Measurements from ENCODE around the gene IL17REL.

Gene IL17REL

GRCh38 chr22:50012211-50013181 lies at the start of gene IL17REL:
Gene IL17REL, minus strand, starts transcription at chr22:50012765. Its CDS starts 119 bp downstream, at chr22:50012646.
- DNase-seq (ENCODE audit: low read depth in 1 of 2, low spot score in 1 of 2): no peak

- DNase-seq (ENCODE audit: low read depth in 1 of 2, low spot score in 1 of 2): no peak
Measured at GRCh38 chr22:50061824-50062355, 49.3 kb upstream of the IL17REL start.

GRCh38 chr22:50061141-50061823 lies 48.7 kb upstream of the IL17REL start:
- DNase-seq (ENCODE audit: low read depth in 1 of 2, low spot score in 1 of 2): no peak

GRCh38 chr22:50060441-50061140 lies 48.0 kb upstream of the IL17REL start:
- no peak for DNase-seq (ENCODE audit: low read depth in 1 of 2, low spot score in 1 of 2)

- no peak for DNase-seq (ENCODE audit: low read depth in 1 of 2, low spot score in 1 of 2)
Measured at GRCh38 chr22:50059881-50060262, 47.3 kb upstream of the IL17REL start.

- no peak for DNase-seq (ENCODE audit: low read depth in 1 of 2, low spot score in 1 of 2)
Measured at GRCh38 chr22:50058906-50059880, 46.6 kb upstream of the IL17REL start.

GRCh38 chr22:50058061-50058905 lies 45.7 kb upstream of the IL17REL start, which contains the start of gene TTLL8:
Gene TTLL8, minus strand, starts transcription at chr22:50058298.
- DNase-seq (ENCODE audit: low read depth in 1 of 2, low spot score in 1 of 2): no peak

- DNase-seq (ENCODE audit: low read depth in 1 of 2, low spot score in 1 of 2): no peak
Measured at GRCh38 chr22:50057278-50058060, 44.9 kb upstream of the IL17REL start.

GRCh38 chr22:50056214-50056972 lies 43.8 kb upstream of the IL17REL start:
- DNase-seq (ENCODE audit: low read depth in 1 of 2, low spot score in 1 of 2): no peak

GRCh38 chr22:50053861-50054260 lies 41.3 kb upstream of the IL17REL start:
- DNase-seq (ENCODE audit: low read depth in 1 of 2, low spot score in 1 of 2): no peak

GRCh38 chr22:50051930-50052329 lies 39.4 kb upstream of the IL17REL start:
- DNase-seq (ENCODE audit: low read depth in 1 of 2, low spot score in 1 of 2): no peak

- no peak for DNase-seq (ENCODE audit: low read depth in 1 of 2, low spot score in 1 of 2)
Measured at GRCh38 chr22:50049299-50050195, 37.0 kb upstream of the IL17REL start.

GRCh38 chr22:50048836-50049235 lies 36.3 kb upstream of the IL17REL start:
- no peak for DNase-seq (ENCODE audit: low read depth in 1 of 2, low spot score in 1 of 2)

GRCh38 chr22:50048061-50048765 lies 35.6 kb upstream of the IL17REL start:
- no peak for DNase-seq (ENCODE audit: low read depth in 1 of 2, low spot score in 1 of 2)

- DNase-seq (ENCODE audit: low read depth in 1 of 2, low spot score in 1 of 2): no peak
Measured at GRCh38 chr22:50047346-50047745, 34.8 kb upstream of the IL17REL start.
